Neural cell (in vitro differentiated cells): Measurements from ENCODE around the gene PORCN. TPM values are rescaled to one million over a fixed set of nuclear protein-coding genes. Genes with fewer than 3 reads are reported as not detected.
"Not testable (repeated sequence)": the region's sequence is repeated elsewhere in the genome, so short reads cannot be mapped to it uniquely, and the experiment has no call there.

Experiments used
- H2AFZ ChIP-seq: fragments of 200-600, 300-800 bp; sonication (generic), shearing (Covaris generic); 2 replicates; pipeline ENCODE4 v1.6.0; 2014; ENCODE audit warnings: low read depth, mild to moderate bottlenecking, antibody characterized with exemption, low read length, moderate library complexity
- H3F3A ChIP-seq: fragments of 200-600 bp; shearing (Covaris generic); 2 replicates; pipeline ENCODE4 v1.6.1; 2016; ENCODE audit warnings: mild to moderate bottlenecking, moderate library complexity, mixed read lengths, antibody characterized with exemption, low read length; ENCODE audit not compliant: insufficient read depth, poor library complexity, severe bottlenecking
- H3K27ac ChIP-seq: fragments of 200-600, 300-800 bp; sonication (generic), shearing (Covaris generic); 2 replicates; pipeline ENCODE4 v1.5.1; 2014; ENCODE audit warnings: mild to moderate bottlenecking, low read length, moderate library complexity
- H3K27me3 ChIP-seq: fragments of 300-800, 200-600 bp; sonication (generic), shearing (Covaris generic); 2 replicates; pipeline ENCODE4 v1.6.0; 2014; ENCODE audit warnings: mild to moderate bottlenecking, low read depth, low read length, moderate library complexity; ENCODE audit not compliant: insufficient read depth
- H3K36me3 ChIP-seq: fragments of 300-800, 200-600 bp; sonication (generic), shearing (Covaris generic); 2 replicates; pipeline ENCODE4 v1.5.1; 2014; ENCODE audit warnings: mild to moderate bottlenecking, antibody characterized with exemption, low read length, moderate library complexity; ENCODE audit not compliant: insufficient read depth
- H3K4me2 ChIP-seq: fragments of 300-800, 200-600 bp; sonication (generic), shearing (Covaris generic); 2 replicates; pipeline ENCODE4 v1.6.0; 2014; ENCODE audit warnings: mild to moderate bottlenecking, low read length
- H3K4me3 ChIP-seq: fragments of 300-800, 200-600 bp; sonication (generic), shearing (Covaris generic); 2 replicates; pipeline ENCODE4 v1.5.1; 2014; ENCODE audit warnings: mild to moderate bottlenecking, low read length, moderate library complexity
- H3K79me2 ChIP-seq: fragments of 200-600 bp; shearing (Covaris generic); replicated peaks from 2 replicates; pipeline ENCODE4 v1.6.0; 2014; ENCODE audit warnings: mild to moderate bottlenecking, low read length, moderate library complexity; ENCODE audit not compliant: insufficient read depth
- H3K9ac ChIP-seq: fragments of 300-800, 200-600 bp; sonication (generic), shearing (Covaris generic); 2 replicates; pipeline ENCODE4 v1.6.1; 2016; ENCODE audit warnings: mild to moderate bottlenecking, low read length, mixed read lengths
- H3K9me2 ChIP-seq: fragments of 200-600 bp; shearing (Covaris generic); 2 replicates; pipeline ENCODE4 v1.6.1; 2016; ENCODE audit warnings: mild to moderate bottlenecking, low read length, mixed read lengths; ENCODE audit not compliant: insufficient read depth
- H3K9me3 ChIP-seq: fragments of 200-600, 300-800 bp; sonication (generic), shearing (Covaris generic); 2 replicates; pipeline ENCODE4 v1.6.1; 2016; ENCODE audit warnings: mild to moderate bottlenecking, mixed run types, low read length, moderate library complexity, mixed read lengths
- H4K20me1 ChIP-seq: fragments of 200-600 bp; shearing (Covaris generic); 2 replicates; pipeline ENCODE4 v1.6.1; 2016; ENCODE audit warnings: mild to moderate bottlenecking, mixed run types; ENCODE audit not compliant: insufficient read depth
- CTCF ChIP-seq: fragments of 450-650 bp; IDR thresholded peaks from 2 replicates; pipeline ENCODE4 v1.5.1; 2014; ENCODE audit warnings: antibody characterized with exemption, mild to moderate bottlenecking, moderate library complexity; ENCODE audit not compliant: poor library complexity, severe bottlenecking
- EP300 ChIP-seq: fragments of 450-650 bp; conservative IDR thresholded peaks from 2 replicates; pipeline ENCODE4 v1.6.1; 2014; ENCODE audit warnings: antibody characterized with exemption, mild to moderate bottlenecking, moderate library complexity; ENCODE audit not compliant: poor library complexity, severe bottlenecking
- EZH2 ChIP-seq: fragments of 200-600, 300-800 bp; shearing (Covaris generic), sonication (generic); IDR thresholded peaks from 2 replicates; pipeline ENCODE4 v1.6.1; 2014; ENCODE audit warnings: antibody characterized with exemption, low read length, borderline replicate concordance, mild to moderate bottlenecking; ENCODE audit not compliant: insufficient read depth, poor library complexity, severe bottlenecking
- MXI1 ChIP-seq: fragments of 450-650 bp; conservative IDR thresholded peaks from 2 replicates; pipeline ENCODE4 v1.6.1; 2014; ENCODE audit warnings: antibody characterized with exemption, mild to moderate bottlenecking; ENCODE audit not compliant: poor library complexity, severe bottlenecking
- POLR2AphosphoS5 ChIP-seq: IDR thresholded peaks from 2 replicates; pipeline ENCODE4 v1.6.1; 2012
- RAD21 ChIP-seq: fragments of 450-650 bp; conservative IDR thresholded peaks from 2 replicates; pipeline ENCODE4 v1.6.1; 2014; ENCODE audit warnings: antibody characterized with exemption, mild to moderate bottlenecking, moderate library complexity
- REST ChIP-seq: IDR thresholded peaks from 2 replicates; pipeline ENCODE4 v1.6.1; 2012; ENCODE audit warnings: borderline replicate concordance
- SMC3 ChIP-seq: fragments of 450-650 bp; conservative IDR thresholded peaks from 2 replicates; pipeline ENCODE4 v1.6.1; 2014; ENCODE audit warnings: antibody characterized with exemption, mild to moderate bottlenecking, moderate library complexity; ENCODE audit not compliant: poor library complexity
- TAF1 ChIP-seq: IDR thresholded peaks from 2 replicates; pipeline ENCODE4 v1.6.1; 2012; ENCODE audit warnings: low read depth
- polyA plus RNA-seq: library from polyadenylated mRNA; depleted of rRNA; stranded (reverse); fragments of >200 nt; gene quantifications from 2 replicates; pipeline ENCODE4 v1.2.3, GENCODE V29; 2014

PORCN gene
- polyA plus RNA-seq, 1 donor from 2014 or later, result 29.8 TPM

DNA sequence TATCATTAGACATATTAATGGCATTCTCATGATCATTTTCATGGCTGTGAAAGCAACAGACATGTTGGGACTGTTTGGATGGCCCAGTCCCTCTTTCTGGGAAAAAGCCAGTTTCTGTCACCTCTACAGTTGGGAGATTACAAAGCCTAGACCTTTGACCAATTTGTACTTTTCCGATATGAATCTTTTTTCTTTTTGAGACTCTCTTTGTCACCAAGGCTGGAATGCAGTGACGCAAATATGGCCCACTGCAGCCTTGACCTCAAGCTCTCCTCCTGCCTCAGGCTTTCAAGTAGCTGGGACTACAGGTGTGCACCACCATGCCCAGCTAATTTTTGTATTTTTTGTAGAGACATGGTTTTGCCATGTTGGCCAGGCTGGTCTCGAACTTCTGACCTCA is 40.1 kb downstream of the PORCN start:
- no peak overlapping the region for H3K27ac ChIP-seq

GRCh38 chrX:48555731-48556325 is 47.0 kb downstream of the PORCN start:
- not testable (repeated sequence) for H3K9ac ChIP-seq, H3K9me3 ChIP-seq, H3K4me3 ChIP-seq, H3F3A ChIP-seq, H3K9me2 ChIP-seq, H3K79me2 ChIP-seq, H4K20me1 ChIP-seq, H3K4me2 ChIP-seq, H2AFZ ChIP-seq, H3K27ac ChIP-seq, H3K27me3 ChIP-seq, H3K36me3 ChIP-seq

More for the DNA sequence above, 40.1 kb downstream of the PORCN start:
- H4K20me1 ChIP-seq, result no peaks in the 10 kb centered on the region
- no peak overlapping the region for H2AFZ ChIP-seq
- H3K4me3 ChIP-seq, result no peak overlapping the region
- H3K4me2 ChIP-seq, result no peak overlapping the region
- no peak for TF ChIP-seq SMC3
- TF ChIP-seq RAD21, result no peak
- TF ChIP-seq POLR2AphosphoS5, result no peak
- TF ChIP-seq EP300, result no peak
- no peak for TF ChIP-seq REST
- no peak for TF ChIP-seq TAF1
- no peak for TF ChIP-seq CTCF
- H3K9me3 ChIP-seq, result no peaks in the 10 kb centered on the region
- H3F3A ChIP-seq, result no peaks in the 10 kb centered on the region
- H3K9ac ChIP-seq, result no peak overlapping the region
- H3K36me3 ChIP-seq, result no peaks in the 10 kb centered on the region
- H3K27me3 ChIP-seq, result no peaks in the 10 kb centered on the region
- H3K9me2 ChIP-seq, result no peaks in the 10 kb centered on the region
- no peaks in the 10 kb centered on the region for H3K79me2 ChIP-seq

- Histone ChIP-seq H3K9me2 (no peaks in the 10 kb centered on the region), H4K20me1 (no peaks in the 10 kb centered on the region), H3K9ac (no peak overlapping the region), H3K4me3 (no peak overlapping the region), H3K9me3 (no peaks in the 10 kb centered on the region), H2AFZ (no peak overlapping the region), H3K36me3 (no peaks in the 10 kb centered on the region), H3K27ac (no peak overlapping the region), H3K79me2 (no peaks in the 10 kb centered on the region), H3K27me3 (no peaks in the 10 kb centered on the region), H3K4me2 (no peak overlapping the region), H3F3A (no peaks in the 10 kb centered on the region)
- no peak for TF ChIP-seq TAF1
- TF ChIP-seq REST, result no peak
- no peak for TF ChIP-seq RAD21
- no peak for TF ChIP-seq EP300
- TF ChIP-seq SMC3, result no peak
- TF ChIP-seq CTCF, result no peak
- TF ChIP-seq EZH2, result no peak
- no peak for TF ChIP-seq MXI1
These were observed 49.5 kb downstream of the PORCN start for GRCh38 chrX:48558271-48558670.
